Body of pancreas (tissue), 4 donors: ENCODE data around the gene ASPM. TPM values are rescaled to one million over a fixed set of nuclear protein-coding genes. Genes with fewer than 3 reads are reported as not detected.
A peak's percentile ranks its signal among the peaks of the same experiment; 100 is the strongest.

Source experiments
- ATAC-seq: fragments of 150-250 bp; one replicate; pipeline ENCODE4 v1.9.1; 2016
- DNase-seq, 4 donors: peaks; one replicate each; pipeline ENCODE4 v3.0.0-alpha.2; 2019
- H3K27ac ChIP-seq, 4 donors: fragments of 200-600 bp; sonication (generic); 1 replicate in 3 of 4; 2 replicates in 1 of 4; pipeline versions ENCODE4 v1.5.1 to v1.6.1; 2016 to 2019; ENCODE audit warnings: mild to moderate bottlenecking in 1 of 4, mixed read lengths in 1 of 4, moderate library complexity in 1 of 4
- H3K27me3 ChIP-seq, 2 donors: fragments of 200-600 bp; sonication (generic); one replicate each; pipeline ENCODE4 v1.6.0; 2016; ENCODE audit warnings: mild to moderate bottlenecking in 1 of 2
- H3K36me3 ChIP-seq, 2 donors: fragments of 200-600 bp; sonication (generic); replicated peaks in 1 of 2; 2 replicates each; pipeline ENCODE4 v1.5.1; 2016; ENCODE audit warnings: low read depth in 2 of 2; ENCODE audit not compliant: insufficient read depth in 1 of 2
- H3K4me1 ChIP-seq: fragments of 200-600 bp; sonication (generic); one replicate; pipeline ENCODE4 v1.6.0; 2016
- H3K4me3 ChIP-seq, 2 donors: fragments of 200-600 bp; sonication (generic); 1 replicate in 1 of 2; 2 replicates in 1 of 2; pipeline ENCODE4 v1.5.1; 2016 to 2019
- H3K9me3 ChIP-seq, 3 donors: fragments of 200-600 bp; sonication (generic); 1 replicate in 2 of 3; 2 replicates in 1 of 3; pipeline ENCODE4 v1.5.1; 2016
- CTCF ChIP-seq, 7 experiments: fragments of 450-650 bp in 4 of 7; fragments of 200-600 bp in 3 of 7; sonication (generic) in 3 of 7; IDR thresholded peaks; one replicate each; pipeline ENCODE4 v1.5.1; 2016 to 2019; ENCODE audit warnings: antibody characterized with exemption in 7 of 7
- POLR2A ChIP-seq, 3 donors: fragments of 450-650 bp; IDR thresholded peaks; one replicate each; pipeline ENCODE4 v1.6.1; 2016; ENCODE audit warnings: antibody characterized with exemption in 3 of 3, mild to moderate bottlenecking in 2 of 3
- WGBS, 2 donors: methylation state at CpG; one replicate each; pipeline ENCODE4 v1.1.5; 2017; 5-methylcytosine and 5-hydroxymethylcytosine counted together
- intact Hi-C: fragments of 100-400 bp; cut with DNase I; formaldehyde crosslinking; loops from one replicate; pipeline ENCODE4 v1.15.1; 2023
- total RNA-seq, 2 donors: library from RNA; depleted of rRNA; stranded (reverse); fragments of >200 nt; gene quantifications; one replicate each; pipeline ENCODE4 v1.1.0, GENCODE V29; 2016

Gene ASPM
- total RNA-seq, 2 donors from 2014 or later: under 0.01 to 0.66 TPM

GRCh38 chr1:197066719-197067456, 79.6 kb downstream of the ASPM start, which contains the start of gene F13B:
Gene F13B, minus strand, starts transcription at chr1:197067260. Its CDS starts 37 bp downstream, at chr1:197067223.
- H3K9me3 ChIP-seq: no peaks in the 10 kb centered on the region
- WGBS, 2 donors: 43 to 44% methylated on average over 3 of the region's 3 CpGs
- TF ChIP-seq POLR2A (IDR thresholded peaks at IDR 0.05) (no peak), CTCF (IDR thresholded peaks at IDR 0.05) (peak in 2 of 7 experiments; percentile 7 to 21)
- H3K36me3 ChIP-seq: no peaks in the 10 kb centered on the region
- no peaks in the 10 kb centered on the region for H3K27me3 ChIP-seq
- H3K4me3 ChIP-seq: no peak within 1 kb of the TSS
- DNase-seq (no peak), ATAC-seq (no peak)
- intact Hi-C loops: no loop called here
- H3K4me1 ChIP-seq: no peaks in the 10 kb centered on the region
- no peak within 1 kb of the TSS for H3K27ac ChIP-seq

GRCh38 chr1:197066277-197066676, 80.2 kb downstream of the ASPM start:
- intact Hi-C loops: no loop called here
- H3K27me3 ChIP-seq: no peaks in the 10 kb centered on the region
- WGBS, 2 donors: 85 to 95% methylated on average over 1 of the region's 1 CpG

GRCh38 chr1:197065559-197065958, 80.9 kb downstream of the ASPM start:
- ATAC-seq (no peak), DNase-seq (no peak)
- no peak overlapping the region for H3K4me3 ChIP-seq
- H3K27me3 ChIP-seq: no peaks in the 10 kb centered on the region
- no peaks in the 10 kb centered on the region for H3K9me3 ChIP-seq
- H3K4me1 ChIP-seq: no peaks in the 10 kb centered on the region
- no peaks in the 10 kb centered on the region for H3K36me3 ChIP-seq
- H3K27ac ChIP-seq: no peak overlapping the region
- intact Hi-C loops: no loop called here
- no peak for TF ChIP-seq CTCF (IDR thresholded peaks at IDR 0.05)
- no peak for TF ChIP-seq POLR2A (IDR thresholded peaks at IDR 0.05)

More at GRCh38 chr1:197066277-197066676, 80.2 kb downstream of the ASPM start:
- no peak for TF ChIP-seq CTCF (IDR thresholded peaks at IDR 0.05)
- TF ChIP-seq POLR2A (IDR thresholded peaks at IDR 0.05): no peak
- Histone ChIP-seq H3K4me1 (no peaks in the 10 kb centered on the region), H3K36me3 (no peaks in the 10 kb centered on the region), H3K9me3 (no peaks in the 10 kb centered on the region), H3K4me3 (no peak overlapping the region), H3K27ac (no peak overlapping the region)
- no peak for DNase-seq
- no peak for ATAC-seq

- no peaks in the 10 kb centered on the region for H3K36me3 ChIP-seq
- DNase-seq (no peak), ATAC-seq (no peak)
- intact Hi-C loops: no loop called here
- no peaks in the 10 kb centered on the region for H3K4me1 ChIP-seq
- 56 to 73% methylated on average over 2 of the region's 2 CpGs for WGBS, 2 donors
- TF ChIP-seq CTCF (IDR thresholded peaks at IDR 0.05) (no peak), POLR2A (IDR thresholded peaks at IDR 0.05) (no peak)
- H3K9me3 ChIP-seq: no peaks in the 10 kb centered on the region
- no peak overlapping the region for H3K27ac ChIP-seq
- H3K27me3 ChIP-seq: no peaks in the 10 kb centered on the region
- H3K4me3 ChIP-seq: no peak overlapping the region
Observed at GRCh38 chr1:197063212-197063611, 83.3 kb downstream of the ASPM start.

GRCh38 chr1:197062692-197063091, 83.8 kb downstream of the ASPM start:
- intact Hi-C loops: no loop called here
- no peaks in the 10 kb centered on the region for H3K4me1 ChIP-seq
- ATAC-seq (no peak), DNase-seq (no peak)
- no peak overlapping the region for H3K4me3 ChIP-seq
- WGBS, 2 donors: 63 to 69% methylated on average over 2 of the region's 2 CpGs
- no peaks in the 10 kb centered on the region for H3K36me3 ChIP-seq
- H3K9me3 ChIP-seq: no peaks in the 10 kb centered on the region
- no peak overlapping the region for H3K27ac ChIP-seq
- TF ChIP-seq POLR2A (IDR thresholded peaks at IDR 0.05) (no peak), CTCF (IDR thresholded peaks at IDR 0.05) (no peak)
- no peaks in the 10 kb centered on the region for H3K27me3 ChIP-seq
